GM21360 (cell line): ENCODE results near the gene VSIR.

Source experiments
- ATAC-seq: cut with Tn5 transposase; IDR thresholded peaks from one replicate; pipeline ENCODE4 v1.9.1; 2021; ENCODE audit warnings: mild to moderate bottlenecking, moderate library complexity; ENCODE audit not compliant: unreplicated experiment

VSIR gene

DNA sequence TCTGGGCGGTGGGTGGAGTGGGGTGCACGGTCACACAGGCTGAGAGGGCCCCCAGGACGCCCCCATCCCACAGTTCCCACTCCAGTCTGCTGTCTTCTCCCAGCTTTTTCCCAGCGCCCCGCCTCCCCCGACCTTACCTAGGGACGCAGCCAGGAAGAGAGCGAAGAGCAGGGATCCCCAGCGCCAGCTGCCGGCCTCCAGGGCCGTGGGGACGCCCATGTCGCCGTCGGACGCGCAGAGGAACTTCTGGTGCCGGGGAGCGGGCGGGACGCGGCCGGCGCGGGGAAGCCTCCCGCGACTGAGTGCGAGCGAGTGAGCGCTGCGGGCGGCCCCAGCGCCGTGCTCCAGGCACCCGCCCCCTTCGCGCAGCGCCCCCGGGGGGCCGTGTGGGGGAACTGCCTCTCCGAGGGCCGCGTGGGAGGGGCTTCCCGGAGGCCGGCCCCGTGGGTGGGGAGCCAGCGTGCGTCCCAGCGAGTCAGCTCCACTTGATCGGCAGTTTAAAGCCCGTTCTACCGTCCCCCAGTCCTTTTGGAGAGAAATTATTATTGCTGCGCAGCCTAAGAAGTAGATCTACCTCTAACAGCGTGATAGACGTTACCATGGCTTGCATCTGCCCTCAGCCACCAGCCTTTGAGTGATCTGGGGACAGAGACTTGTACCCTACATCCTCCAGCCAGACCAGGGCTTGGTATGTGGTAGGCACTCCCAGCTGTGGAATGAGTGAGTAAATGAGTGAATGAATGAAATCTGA is at the start of gene VSIR:
Gene VSIR (minus strand): TSS at position 300 of the 751 bp plus-strand sequence. CDS start 81 bp downstream, at position 219.
- ATAC-seq = peak; percentile 50

DNA sequence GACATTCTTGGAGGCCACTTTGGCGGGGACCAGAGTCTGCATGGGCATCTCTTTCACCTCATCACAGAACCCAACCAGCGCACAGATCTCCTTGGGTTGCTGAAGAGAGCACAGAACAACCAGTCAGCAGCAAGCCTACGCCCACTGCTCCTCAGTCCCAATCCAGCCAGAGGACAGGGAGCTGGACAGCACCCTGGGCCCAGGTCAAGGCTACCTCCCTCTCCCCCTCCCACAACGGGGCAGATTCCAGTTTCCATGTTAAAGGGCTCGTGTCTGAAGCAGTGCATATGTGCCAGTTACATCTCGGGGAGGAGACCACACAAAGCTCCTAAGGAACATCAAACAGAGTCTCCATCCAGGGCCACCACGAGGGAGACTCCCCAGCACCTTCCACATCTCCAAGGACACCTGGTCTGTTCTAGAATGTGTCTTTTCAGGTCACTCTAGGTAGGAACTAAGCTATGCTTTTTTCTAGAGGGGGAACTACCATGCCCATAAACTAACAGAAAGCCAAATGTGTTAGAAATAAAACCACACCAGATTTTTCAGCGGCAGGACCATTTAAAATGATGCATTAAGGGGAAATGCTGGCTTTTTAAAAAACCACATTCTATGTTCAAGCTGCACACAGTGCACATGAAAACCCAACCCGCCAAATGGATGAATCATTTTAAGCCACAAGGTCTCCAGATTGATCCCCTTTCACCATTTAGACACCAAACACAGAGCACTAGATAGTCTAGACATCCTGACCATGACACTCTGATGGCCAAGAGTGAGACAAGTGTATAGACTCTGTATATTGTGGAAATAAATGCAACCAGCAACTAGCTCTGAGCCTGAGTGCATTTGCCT is 48.8 kb upstream of the VSIR start:
- ATAC-seq = no peak

DNA sequence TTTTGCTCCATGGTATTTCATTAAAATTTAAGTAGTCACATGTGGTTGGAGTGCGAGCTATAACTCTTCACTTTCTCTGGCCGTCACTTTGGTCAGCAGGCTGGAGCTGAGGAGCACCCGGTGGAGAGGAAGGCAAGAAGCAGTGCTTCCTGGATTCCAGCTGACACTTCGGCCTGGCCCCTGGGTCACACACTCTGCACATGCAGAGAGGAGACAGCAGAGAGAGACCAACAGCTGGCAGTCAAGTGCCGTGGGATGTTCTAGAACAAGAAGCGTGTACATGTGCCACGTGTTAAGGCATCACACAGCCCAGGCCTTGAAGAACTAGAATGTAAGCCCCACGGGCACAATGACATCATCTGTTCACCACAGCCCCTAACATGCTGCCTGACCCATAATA is 47.6 kb upstream of the VSIR start:
- ATAC-seq = no peak

DNA sequence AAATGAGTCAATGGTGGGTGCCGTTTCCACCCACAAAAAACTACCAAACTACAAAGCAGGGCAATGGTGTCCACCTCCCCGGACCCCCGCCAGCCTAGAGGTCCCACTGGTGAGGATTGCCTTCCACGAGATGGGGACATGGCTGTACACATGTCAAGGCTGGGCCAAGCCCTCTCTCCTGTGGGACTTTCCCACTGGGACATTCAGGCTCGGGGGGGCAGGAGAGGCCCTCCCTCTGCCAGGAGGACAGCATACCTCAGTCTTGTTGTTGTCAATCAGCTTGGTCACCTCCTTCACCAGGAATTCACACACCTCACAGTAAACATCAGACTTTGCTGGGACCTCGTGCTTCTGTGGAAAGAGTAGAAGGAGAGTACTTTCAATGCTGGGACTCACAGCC is 46.7 kb upstream of the VSIR start:
- no peak for ATAC-seq

DNA sequence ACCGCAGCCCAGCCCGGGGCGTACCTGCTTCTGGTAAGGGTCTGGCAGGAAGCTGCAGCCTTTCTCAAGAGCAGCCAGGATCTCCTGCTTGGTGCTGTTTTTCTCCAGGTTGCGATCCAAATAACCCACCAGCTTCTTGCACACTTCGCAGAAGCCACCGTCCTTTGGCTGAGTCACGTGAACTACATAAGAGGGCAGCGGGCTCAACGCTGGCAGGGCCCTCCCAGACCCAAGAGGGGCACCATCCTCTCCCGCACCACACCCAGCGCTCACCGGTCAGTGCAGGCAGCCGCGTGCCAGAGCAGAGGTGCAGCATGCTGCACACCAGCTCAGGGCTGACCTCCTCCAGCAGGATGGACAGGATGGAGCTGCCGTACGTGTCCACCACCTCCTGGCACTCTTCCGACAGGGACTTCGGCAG is 46.1 kb upstream of the VSIR start:
- no peak for ATAC-seq

DNA sequence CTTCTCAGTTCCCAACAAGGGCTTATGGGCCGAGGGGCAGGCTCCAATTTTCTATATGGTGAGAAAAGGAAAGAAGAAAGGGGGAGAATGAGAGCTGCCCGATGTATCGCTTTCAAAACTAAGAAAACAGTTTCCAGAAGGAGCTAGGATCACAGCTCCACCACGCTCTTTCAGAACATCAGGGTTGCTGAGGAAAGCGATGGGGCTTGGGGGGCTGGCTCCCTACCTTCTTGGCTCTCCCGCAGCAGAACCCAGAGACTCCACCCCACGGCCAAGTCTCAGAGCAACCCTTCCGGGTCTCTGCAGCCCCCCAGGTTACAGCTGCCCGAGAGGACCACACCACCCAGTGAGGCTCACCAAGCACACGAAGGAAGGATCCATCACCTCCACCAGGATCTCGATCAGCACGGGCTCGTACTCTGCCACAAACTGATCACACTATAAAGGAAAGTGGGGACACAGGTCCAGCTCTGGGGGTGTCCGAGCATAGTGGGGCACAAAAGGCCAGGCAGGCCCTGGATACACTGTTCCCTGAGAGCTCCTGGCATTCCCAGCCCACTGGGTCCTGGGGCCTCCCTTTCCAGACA is 45.4 kb upstream of the VSIR start:
- ATAC-seq = no peak

DNA sequence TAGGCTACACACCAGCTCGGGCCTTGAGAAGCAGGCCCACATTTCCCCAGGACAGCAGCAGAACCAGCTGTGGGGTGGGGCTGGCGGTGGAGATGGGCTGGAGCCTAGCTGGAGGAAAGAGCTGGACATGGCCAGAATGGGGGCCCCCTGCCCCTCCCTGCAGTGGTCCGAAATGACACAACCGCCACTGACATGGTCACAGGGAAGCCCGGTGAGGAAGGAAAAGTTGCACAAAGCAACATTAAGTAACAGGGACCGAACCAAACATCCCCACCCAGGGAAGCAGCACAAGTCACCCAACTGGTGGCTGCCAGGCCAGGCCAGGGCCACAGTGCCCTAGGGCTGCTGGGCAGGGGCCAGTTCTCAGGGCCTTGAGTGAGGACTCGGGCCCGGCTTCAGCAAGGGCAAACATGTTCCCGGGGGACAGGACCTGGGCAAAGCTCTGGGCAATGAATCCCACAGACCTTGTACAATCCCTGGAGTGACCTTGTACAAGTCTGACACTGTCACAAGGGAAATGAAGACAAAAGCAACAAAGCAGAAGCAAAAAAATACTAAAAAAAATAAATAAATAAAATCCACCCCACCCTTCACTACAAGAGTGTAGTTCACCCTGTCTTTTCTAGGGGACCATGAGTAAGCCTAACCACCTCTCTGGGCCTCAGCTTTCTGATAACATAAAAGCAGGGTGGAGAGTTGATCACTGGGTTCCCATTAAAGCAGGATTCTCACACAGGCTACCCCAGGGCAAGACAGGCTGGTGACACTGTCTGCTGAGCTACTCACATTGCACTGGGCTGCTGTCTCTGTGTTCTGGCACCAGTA is 44.7 kb upstream of the VSIR start:
- no peak for ATAC-seq

DNA sequence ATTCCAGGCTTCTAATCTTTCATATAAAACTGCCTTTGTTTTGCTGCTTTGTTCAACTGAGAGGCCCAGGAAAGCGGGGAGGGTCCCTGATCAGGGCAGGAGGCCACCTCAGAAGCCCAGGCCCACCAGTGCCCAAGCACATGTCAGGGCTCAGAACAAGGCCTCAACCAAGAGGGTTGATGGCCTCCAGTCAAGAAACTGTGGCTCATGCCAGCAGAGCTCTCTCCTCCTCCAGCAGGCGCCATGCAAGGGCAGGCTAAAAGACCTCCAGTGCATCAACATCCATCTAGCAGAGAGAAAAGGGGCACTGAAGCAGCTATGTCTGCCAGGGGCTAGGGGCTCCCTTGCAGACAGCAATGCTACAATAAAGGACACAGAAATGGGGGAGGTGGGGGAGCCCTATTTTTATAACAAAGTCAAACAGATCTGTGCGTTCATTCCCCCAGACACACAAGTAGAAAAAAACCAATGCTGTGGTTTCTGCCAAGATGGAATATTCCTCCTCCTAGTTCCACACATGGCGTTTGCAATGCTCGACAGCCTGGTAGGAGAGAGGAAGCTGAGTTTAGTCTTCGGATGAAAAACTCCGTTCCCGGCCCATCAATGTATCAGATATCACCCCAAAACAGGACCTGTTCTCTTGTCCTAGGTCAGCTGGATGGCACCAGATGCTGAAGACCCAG is 43.8 kb upstream of the VSIR start:
- no peak for ATAC-seq

DNA sequence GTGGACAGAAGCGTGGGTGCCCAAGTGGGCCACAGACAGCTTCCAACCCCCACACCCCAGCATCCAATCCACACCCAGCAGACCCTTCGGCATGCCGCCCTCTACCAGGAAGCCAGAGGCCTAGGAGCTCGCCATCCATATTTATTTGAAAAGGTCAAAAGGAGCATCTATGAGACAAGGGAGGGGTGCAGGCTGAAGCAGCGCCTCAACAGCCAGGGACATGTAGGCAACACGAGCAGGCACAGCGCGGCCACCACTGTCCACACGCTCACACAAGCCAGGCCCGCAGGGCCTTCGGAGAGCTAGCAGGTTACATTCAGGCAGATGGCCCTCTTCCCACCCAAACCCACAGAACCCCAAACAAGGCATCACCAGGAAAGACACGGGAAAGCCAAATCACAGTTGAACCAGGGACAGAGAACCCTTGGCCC is 43.1 kb upstream of the VSIR start:
- ATAC-seq = no peak

DNA sequence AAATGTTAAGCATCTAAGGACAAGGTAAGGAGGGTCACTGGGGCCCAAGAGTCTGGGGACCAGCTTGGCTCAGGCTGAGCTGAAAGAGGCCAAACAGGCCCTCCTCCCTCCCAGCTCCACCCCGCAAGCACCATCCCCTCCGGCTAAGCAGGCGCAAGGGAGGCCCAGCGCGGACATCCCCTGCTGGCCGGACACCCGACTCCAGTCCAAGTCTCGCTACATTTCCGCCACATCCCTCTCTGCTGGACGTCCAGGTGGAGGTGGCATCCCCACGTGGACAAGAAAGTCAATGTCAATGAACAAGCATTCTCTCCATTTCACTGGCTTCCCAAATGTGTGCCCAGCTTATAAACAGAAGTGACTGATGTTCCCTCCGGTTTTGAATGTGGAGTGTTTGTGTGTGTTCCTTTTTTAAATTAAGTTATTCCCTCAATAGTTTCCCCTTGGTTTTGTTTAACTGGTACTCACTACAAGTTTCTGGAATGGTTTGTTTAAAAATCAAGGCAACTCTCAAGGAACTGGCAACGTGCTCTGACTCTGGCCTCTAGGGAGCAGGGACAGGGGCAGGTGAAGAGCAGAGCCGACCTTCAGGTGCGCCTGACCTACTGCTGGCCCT is 42.3 kb upstream of the VSIR start:
- no peak for ATAC-seq

DNA sequence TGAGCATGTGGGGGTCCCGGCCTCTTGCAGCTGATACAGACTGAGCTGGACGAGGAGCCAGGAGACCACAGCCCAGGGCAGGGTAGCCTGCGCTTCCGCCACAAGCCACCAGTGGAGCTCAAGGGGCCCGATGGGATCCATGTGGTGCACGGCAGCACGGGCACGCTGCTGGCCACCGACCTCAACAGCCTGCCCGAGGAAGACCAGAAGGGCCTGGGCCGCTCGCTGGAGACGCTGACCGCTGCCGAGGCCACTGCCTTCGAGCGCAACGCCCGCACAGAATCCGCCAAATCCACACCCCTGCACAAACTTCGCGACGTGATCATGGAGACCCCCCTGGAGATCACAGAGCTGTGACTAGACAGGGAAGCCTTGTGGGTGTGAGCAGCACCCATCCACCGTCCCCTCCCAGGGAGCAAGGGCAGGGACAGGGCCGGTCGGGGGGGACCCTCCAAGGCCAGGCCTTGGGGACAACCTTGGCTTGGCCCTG is 41.6 kb upstream of the VSIR start:
- ATAC-seq = no peak

DNA sequence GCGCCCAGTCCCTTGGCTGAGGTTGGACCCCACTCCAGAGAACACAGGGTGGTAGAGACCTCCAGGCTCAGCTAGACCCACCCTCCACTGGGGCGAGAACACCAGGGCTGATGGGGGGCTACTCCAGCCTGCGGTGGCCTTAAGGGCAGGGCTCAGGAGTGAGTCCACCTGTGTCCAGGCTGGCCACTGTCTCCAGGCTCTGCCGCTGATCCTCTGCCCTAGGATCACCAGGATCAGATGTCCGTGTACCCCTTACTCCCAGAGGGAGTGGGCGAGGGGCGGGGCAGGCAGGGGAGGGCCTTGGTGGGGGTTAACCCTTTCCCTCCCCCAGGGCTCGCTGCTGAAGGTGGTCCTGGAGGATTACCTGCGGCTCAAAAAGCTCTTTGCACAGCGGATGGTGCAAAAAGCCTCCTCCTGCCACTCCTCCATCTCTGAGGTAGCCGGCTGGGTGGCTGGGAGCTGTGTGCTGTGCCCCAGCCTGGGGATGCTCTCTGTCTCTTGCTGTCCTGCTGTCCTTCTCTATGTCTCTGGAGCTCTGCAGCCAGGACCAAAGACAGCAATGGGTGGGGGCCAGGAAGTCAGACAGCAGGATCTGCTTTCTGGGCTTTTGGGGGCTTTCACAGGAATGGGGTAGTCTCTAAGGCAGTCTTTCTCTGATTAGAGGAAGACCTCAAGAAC is 39.7 kb upstream of the VSIR start:
- ATAC-seq = no peak

DNA sequence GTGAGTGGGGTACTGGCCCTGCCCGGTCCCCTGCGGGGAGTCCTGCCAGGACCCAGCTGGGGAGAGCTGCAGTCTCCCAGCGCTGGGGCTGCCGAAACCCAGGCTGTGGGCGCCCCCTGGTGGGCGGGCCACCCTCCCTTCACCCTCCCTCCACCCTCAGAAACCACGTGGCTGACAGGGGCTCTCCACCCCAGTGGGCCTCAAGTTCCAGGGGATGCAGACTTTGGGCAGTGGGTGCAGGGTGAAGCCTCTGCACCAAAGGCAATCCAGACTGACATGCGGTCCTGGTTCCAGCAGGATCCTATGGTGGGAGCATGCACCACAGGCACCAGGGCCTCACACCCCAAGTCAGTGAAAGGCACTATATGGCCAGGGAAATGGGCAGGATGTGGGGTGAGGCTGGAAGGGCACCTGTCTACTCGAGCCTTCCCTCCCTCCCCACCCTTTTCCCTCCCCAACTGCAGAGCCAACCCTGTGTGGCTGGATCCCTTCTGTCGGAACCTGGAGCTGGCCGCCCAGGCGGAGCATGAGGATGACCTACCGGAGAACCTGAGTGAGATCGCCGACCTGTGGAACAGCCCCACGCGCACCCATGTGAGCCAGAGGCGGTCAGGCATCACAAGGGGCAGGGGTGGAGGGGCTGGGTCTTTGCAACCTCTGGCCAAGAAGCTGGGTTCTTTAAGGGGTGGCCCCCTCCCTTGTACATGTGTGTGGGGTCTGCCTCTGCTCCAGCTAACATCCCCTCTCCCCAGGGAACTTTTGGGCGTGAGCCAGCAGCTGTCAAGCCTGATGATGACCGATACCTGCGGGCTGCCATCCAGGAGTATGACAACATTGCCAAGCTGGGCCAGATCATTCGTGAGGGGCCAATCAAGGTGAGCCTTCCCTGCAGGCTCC is 38.9 kb upstream of the VSIR start:
- peak; percentile 67 for ATAC-seq

DNA sequence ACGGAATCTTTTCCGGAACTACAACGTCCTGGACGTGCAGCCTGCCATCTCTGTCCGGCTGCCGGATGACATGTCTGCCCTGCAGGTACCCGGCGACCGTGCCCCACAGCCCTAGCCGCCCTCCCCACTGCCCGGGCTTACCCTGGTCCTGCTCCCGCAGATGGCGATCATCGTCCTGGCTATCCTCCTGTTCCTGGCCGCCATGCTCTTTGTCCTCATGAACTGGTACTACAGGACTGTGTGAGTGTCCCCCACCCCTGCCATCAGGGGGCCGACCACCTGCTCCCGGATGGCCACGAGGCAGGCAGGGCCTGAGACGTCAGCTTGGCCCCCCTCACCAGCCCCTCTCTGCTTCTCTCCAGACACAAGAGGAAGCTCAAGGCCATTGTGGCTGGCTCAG is 38.0 kb upstream of the VSIR start:
- ATAC-seq = no peak

DNA sequence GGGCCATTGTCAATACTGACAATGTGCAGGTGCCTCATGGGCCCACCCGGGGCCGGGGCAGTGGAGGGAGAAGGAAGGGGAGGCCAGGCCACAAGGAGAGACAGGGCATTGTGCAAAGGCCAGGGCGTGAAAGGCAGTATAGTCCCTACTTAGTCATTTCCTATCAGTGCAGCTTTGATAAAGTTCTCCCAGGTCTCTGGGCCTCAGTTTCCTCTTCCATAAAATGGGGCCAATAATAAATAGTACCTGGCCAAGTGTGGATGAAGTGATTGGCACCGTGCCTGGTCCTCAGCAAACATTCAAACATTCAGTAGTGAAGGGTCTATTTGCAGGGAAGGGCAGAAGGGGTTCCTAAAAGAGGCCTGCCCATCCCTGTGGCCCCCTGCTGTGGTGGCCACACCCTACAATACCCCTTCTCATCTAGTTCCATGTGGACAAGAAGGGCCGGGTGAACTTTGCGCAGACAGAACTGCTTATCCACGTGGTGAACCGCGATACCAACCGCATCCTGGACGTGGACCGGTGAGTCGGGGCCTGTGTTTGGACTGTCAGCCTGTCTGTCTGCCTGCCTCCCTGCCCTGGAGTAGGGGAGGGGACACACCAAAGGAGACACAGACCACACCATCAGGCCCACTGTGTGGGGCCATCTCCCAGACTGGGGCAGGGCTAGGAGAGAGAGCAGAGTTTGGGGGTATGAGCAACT is 36.9 kb upstream of the VSIR start:
- no peak for ATAC-seq

DNA sequence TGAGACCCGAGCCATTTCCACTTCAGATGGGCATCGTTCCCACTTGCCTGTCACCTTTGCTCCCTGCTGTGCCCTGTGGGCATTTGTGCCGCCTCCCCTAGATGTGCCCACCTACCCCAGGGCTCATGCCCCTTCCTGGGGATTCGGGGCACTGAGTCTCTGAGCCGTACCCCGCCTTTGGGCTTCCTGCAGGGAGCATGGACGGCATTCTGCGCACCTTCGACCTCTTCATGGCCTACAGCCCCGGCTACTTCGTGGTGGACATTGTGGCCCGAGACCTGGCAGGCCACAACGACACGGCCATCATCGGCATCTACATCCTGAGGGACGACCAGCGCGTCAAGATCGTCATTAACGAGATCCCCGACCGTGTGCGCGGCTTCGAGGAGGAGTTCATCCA is 36.3 kb upstream of the VSIR start:
- ATAC-seq = no peak
